ENCODE results near the gene GNAQ. TPM values are rescaled to one million over a fixed set of nuclear protein-coding genes. Genes with fewer than 3 reads are reported as not detected.

Gene GNAQ
- 25.9 and 30.4 TPM in 2 replicates for total RNA-seq
- 63.8 and 74.3 TPM in 2 replicates for polyA plus RNA-seq
- polyA plus RNA-seq (2012) = 23.8 and 28.1 TPM in 2 replicates
- polyA minus RNA-seq (ENCODE audit: low replicate concordance) = 11.5 and 15.3 TPM in 2 replicates

DNA sequence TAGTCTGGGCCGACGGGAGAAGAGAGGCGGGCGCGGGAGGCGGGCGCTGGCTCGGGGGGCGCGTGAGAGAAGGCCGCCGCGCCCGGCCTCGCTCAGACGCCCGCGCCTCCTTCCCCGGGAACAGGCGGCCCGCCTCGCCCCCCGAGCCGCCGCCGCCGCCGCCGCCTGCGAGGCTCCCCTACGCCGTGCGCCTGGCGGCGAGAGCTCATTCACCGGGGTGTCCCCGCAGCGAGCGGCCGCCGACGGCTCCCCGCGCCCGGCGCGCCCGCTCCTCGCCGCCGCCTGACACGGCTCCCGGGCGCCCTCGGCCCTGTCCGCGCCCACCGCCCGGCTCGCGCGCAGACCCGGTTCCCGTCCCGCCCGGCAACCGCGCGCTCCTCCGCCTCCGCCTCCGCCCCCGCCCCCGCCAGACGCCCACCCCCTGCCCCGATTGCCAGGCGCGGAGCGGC lies at the start of gene GNAQ:
Gene GNAQ (minus strand): TSS at position 368 of the 449 bp plus-strand sequence. CDS start 576 bp downstream, outside the sequence.
- Histone ChIP-seq H3K79me2 (ENCODE audit: control insufficient read depth, insufficient read depth, low read length) (peaks cover 39% of the 10 kb centered on the region), H3K4me2 (ENCODE audit: extremely low read depth, insufficient read depth, low read length) (peak within 1 kb of the TSS; percentile 88), H4K20me1 (ENCODE audit: control insufficient read depth, extremely low read depth, insufficient read depth, low read length) (no peaks in the 10 kb centered on the region), H3K4me1 (ENCODE audit: control insufficient read depth, extremely low read depth, insufficient read depth, low read length) (peaks cover 6% of the 10 kb centered on the region), H3K27ac (ENCODE audit: insufficient read depth, low read length) (peak within 1 kb of the TSS; percentile 82), H3K36me3 (ENCODE audit: control insufficient read depth, insufficient read depth, low read length) (no peaks in the 10 kb centered on the region), H3K27me3 (ENCODE audit: control insufficient read depth, insufficient read depth, low read length) (no peaks in the 10 kb centered on the region), H3K9me3 (ENCODE audit: control insufficient read depth, insufficient read depth, low read depth, low read length) (no peaks in the 10 kb centered on the region), H2AFZ (ENCODE audit: low read length) (peak within 1 kb of the TSS; percentile 86), H3K9ac (ENCODE audit: insufficient read depth, low read length) (peak within 1 kb of the TSS; percentile 79), H3K4me3 (replicated peaks in 1 of 4; ENCODE audit: control extremely low read depth in 1 of 4, insufficient read depth in 1 of 4, low read depth in 3 of 4, low read length in 4 of 4) (peak within 1 kb of the TSS; percentile 76 to 86 (median 82))
- no peak for DNase-seq (ENCODE audit: low read depth in 2 of 2)
- no peak for TF ChIP-seq EZH2 (IDR thresholded peaks at IDR 0.05; ENCODE audit: low read length, missing control alignments)
- no peak for TF ChIP-seq CTCF (conservative IDR thresholded peaks at IDR 0.05 in 1 of 2, IDR thresholded peaks at IDR 0.05 in 1 of 2; ENCODE audit: low read depth in 1 of 2, low read length in 2 of 2)

- peak in 1 of 2 donors; percentile 40 for DNase-seq (ENCODE audit: low read depth in 2 of 2)
Observed at GRCh38 chr9:78074385-78075291, 43.0 kb upstream of the GNAQ start.

More at GRCh38 chr9:78074385-78075291, 43.0 kb upstream of the GNAQ start:
- Histone ChIP-seq H3K27me3 (ENCODE audit: control insufficient read depth, insufficient read depth, low read length) (no peaks in the 10 kb centered on the region), H3K9ac (ENCODE audit: insufficient read depth, low read length) (no peak overlapping the region), H3K36me3 (ENCODE audit: control insufficient read depth, insufficient read depth, low read length) (no peaks in the 10 kb centered on the region), H4K20me1 (ENCODE audit: control insufficient read depth, extremely low read depth, insufficient read depth, low read length) (no peaks in the 10 kb centered on the region), H3K9me3 (ENCODE audit: control insufficient read depth, insufficient read depth, low read depth, low read length) (no peaks in the 10 kb centered on the region), H3K4me2 (ENCODE audit: extremely low read depth, insufficient read depth, low read length) (no peak overlapping the region), H3K4me1 (ENCODE audit: control insufficient read depth, extremely low read depth, insufficient read depth, low read length) (no peaks in the 10 kb centered on the region), H2AFZ (ENCODE audit: low read length) (no peak overlapping the region), H3K4me3 (replicated peaks in 1 of 4; ENCODE audit: control extremely low read depth in 1 of 4, insufficient read depth in 1 of 4, low read depth in 3 of 4, low read length in 4 of 4) (no peak overlapping the region), H3K27ac (ENCODE audit: insufficient read depth, low read length) (no peak overlapping the region), H3K79me2 (ENCODE audit: control insufficient read depth, insufficient read depth, low read length) (no peaks in the 10 kb centered on the region)
- TF ChIP-seq EZH2 (IDR thresholded peaks at IDR 0.05; ENCODE audit: low read length, missing control alignments) = no peak
- no peak for TF ChIP-seq CTCF (conservative IDR thresholded peaks at IDR 0.05 in 1 of 2, IDR thresholded peaks at IDR 0.05 in 1 of 2; ENCODE audit: low read depth in 1 of 2, low read length in 2 of 2)

All from fibroblast of lung (primary cell).